Kidney (tissue), 14 donors: Measurements from ENCODE around the gene TPK1. TPM values are rescaled to one million over a fixed set of nuclear protein-coding genes. Genes with fewer than 3 reads are reported as not detected.

Source experiments
- DNase-seq, 5 donors: peaks; one replicate each; pipeline ENCODE4 v3.0.0-alpha.2; 2013 to 2020
- FAIRE-seq: peaks from 2 replicates; lab custom pipeline; 2012; peaks lifted over from hg19 to GRCh38; lab: Jason Lieb, UNC
- H3K27ac ChIP-seq, 2 donors: one replicate each; pipeline ENCODE4 v1.7.0; 2013; ENCODE audit warnings: low read depth in 2 of 2, low read length in 2 of 2, inconsistent platforms in 1 of 2
- H3K27me3 ChIP-seq: one replicate; pipeline ENCODE4 v1.7.1; 2013; ENCODE audit warnings: low read length, inconsistent platforms; ENCODE audit not compliant: control insufficient read depth, insufficient read depth
- H3K36me3 ChIP-seq, 3 donors: one replicate each; pipeline versions ENCODE4 v1.7.0 to v1.7.1; 2013; ENCODE audit warnings: low read length in 3 of 3, control low read depth in 1 of 3, inconsistent platforms in 1 of 3; ENCODE audit not compliant: insufficient read depth in 3 of 3, control insufficient read depth in 2 of 3
- H3K4me1 ChIP-seq, 3 donors: one replicate each; pipeline versions ENCODE4 v1.7.0 to v1.7.1; 2013; ENCODE audit warnings: low read length in 3 of 3, inconsistent platforms in 1 of 3, low read depth in 1 of 3; ENCODE audit not compliant: control insufficient read depth in 2 of 3, insufficient read depth in 2 of 3
- H3K4me3 ChIP-seq, 3 donors: one replicate each; pipeline versions ENCODE4 v1.7.0 to v1.8.1; 2013; ENCODE audit warnings: low read length in 3 of 3, control low read depth in 1 of 3, inconsistent platforms in 1 of 3
- H3K9ac ChIP-seq, 3 donors: one replicate each; pipeline versions ENCODE4 v1.7.0 to v1.7.1; 2013; ENCODE audit warnings: low read length in 3 of 3, control low read depth in 1 of 3, inconsistent platforms in 1 of 3
- H3K9me3 ChIP-seq, 3 donors: one replicate each; pipeline versions ENCODE4 v1.7.0 to v1.7.1; 2013; ENCODE audit warnings: low read length in 3 of 3, control low read depth in 1 of 3, inconsistent platforms in 1 of 3; ENCODE audit not compliant: control insufficient read depth in 2 of 3, insufficient read depth in 1 of 3
- CTCF ChIP-seq: IDR thresholded peaks from 3 replicates; pipeline ENCODE4 v1.5.1; 2012; ENCODE audit warnings: mild to moderate bottlenecking, moderate library complexity, borderline replicate concordance; ENCODE audit not compliant: insufficient read depth; ENCODE audit errors: extremely low read depth
- intact Hi-C: fragments of 100-400 bp; cut with DNase I; formaldehyde crosslinking; loops from one replicate; pipeline ENCODE4 v1.11.1; 2022
- polyA plus RNA-seq: library from polyadenylated mRNA; stranded (reverse); fragments of 350-450 nt; fragmentation: Illumina TruSeq; extraction: RNeasy Lipid Tissue Mini Kit (QIAGEN cat#74804); gene quantifications from one replicate; pipeline ENCODE4 v1.2.3, GENCODE V29; 2014; ENCODE audit warnings: low read depth, low replicate concordance; ENCODE audit not compliant: insufficient read depth
- total RNA-seq: library from RNA; stranded (reverse); fragmentation: NEBNext Ultra II Directional; extraction: Animal tissue kit (Norgen Biotek cat#: 25700); gene quantifications from one replicate; pipeline ENCODE4 v1.2.1, GENCODE V29; 2021
- donor health status: control.
- donor health status: control.
- donor health status: control.
- donor health status: control.
- donor health status: control.
- donor health status: DM: yes; HTN: yes; CAD: no.
- donor health status: Normal renal cell carcinoma (clear cell type).

The TPK1 gene
- total and polyA plus RNA-seq, 2 donors from 2014 or later, result 5.3 to 15.5 TPM

GRCh38 chr7:144736880-144737493 is 98.9 kb downstream of the TPK1 start:
- no peaks in the 10 kb centered on the region for H3K4me1 ChIP-seq
- H3K36me3 ChIP-seq, result no peaks in the 10 kb centered on the region
- H3K27ac ChIP-seq, result no peak overlapping the region
- H3K9me3 ChIP-seq, result no peaks in the 10 kb centered on the region
- H3K4me3 ChIP-seq, result no peak overlapping the region
- no peak for TF ChIP-seq CTCF
- intact Hi-C loops, result no loop called here
- no peak overlapping the region for H3K9ac ChIP-seq
- DNase-seq (no peak), FAIRE-seq (no peak)
- no peaks in the 10 kb centered on the region for H3K27me3 ChIP-seq

GRCh38 chr7:144735505-144736276 is 100.2 kb downstream of the TPK1 start:
- Histone ChIP-seq H3K27ac (no peak overlapping the region), H3K36me3 (no peaks in the 10 kb centered on the region), H3K9me3 (no peaks in the 10 kb centered on the region), H3K9ac (no peak overlapping the region), H3K4me3 (no peak overlapping the region), H3K27me3 (no peaks in the 10 kb centered on the region), H3K4me1 (no peaks in the 10 kb centered on the region)
- DNase-seq (peak in 3 of 5 donors; percentile 15 to 64 (median 49)), FAIRE-seq (no peak)
- intact Hi-C loops, result no loop called here
- no peak for TF ChIP-seq CTCF

GRCh38 chr7:144731661-144732351 is 104.0 kb downstream of the TPK1 start:
- H3K36me3 ChIP-seq, result no peaks in the 10 kb centered on the region
- no peak for DNase-seq
- H3K27ac ChIP-seq, result no peak overlapping the region
- intact Hi-C loops, result no loop called here
- H3K4me3 ChIP-seq, result no peak overlapping the region
- no peak for FAIRE-seq
- H3K9ac ChIP-seq, result no peak overlapping the region
- no peaks in the 10 kb centered on the region for H3K4me1 ChIP-seq
- H3K9me3 ChIP-seq, result no peaks in the 10 kb centered on the region
- H3K27me3 ChIP-seq, result no peaks in the 10 kb centered on the region
- no peak for TF ChIP-seq CTCF
